GM19043 (cell line): ENCODE results near the gene AHRR.
A peak's percentile ranks its signal among the peaks of the same experiment; 100 is the strongest.

Experiments used
- ATAC-seq: cut with Tn5 transposase; IDR thresholded peaks from one replicate; pipeline ENCODE4 v1.9.1; 2021; ENCODE audit warnings: low read depth; ENCODE audit not compliant: unreplicated experiment

AHRR gene

DNA sequence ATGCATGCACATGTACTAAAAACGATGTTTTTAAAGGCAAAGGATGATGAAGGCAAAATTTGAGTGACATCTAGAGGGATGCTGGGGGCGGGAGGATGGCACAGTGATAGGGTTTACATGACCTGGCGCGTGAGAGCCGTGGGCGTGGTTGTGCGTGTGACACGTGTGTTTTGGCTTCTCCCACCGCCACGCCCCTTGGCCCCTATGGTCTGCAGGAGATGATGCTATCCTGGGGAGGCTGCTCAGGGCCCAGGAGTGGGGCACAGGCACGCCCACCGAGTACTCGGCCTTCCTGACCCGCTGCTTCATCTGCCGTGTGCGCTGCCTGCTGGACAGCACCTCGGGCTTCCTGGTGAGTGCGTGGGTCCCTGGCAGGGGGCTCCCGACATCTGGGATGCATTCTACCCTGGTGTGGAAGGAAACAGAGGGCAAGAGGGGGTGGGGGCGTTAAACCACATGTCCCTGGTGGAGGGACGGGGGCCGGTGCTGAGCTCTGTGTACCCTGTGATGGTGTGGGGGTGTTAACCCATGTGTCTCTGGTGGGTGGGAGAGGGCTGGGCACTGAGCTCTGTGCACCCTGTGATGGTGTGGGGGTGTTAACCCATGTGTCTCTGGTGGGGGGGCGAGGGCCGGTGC lies 102.2 kb downstream of the AHRR start:
- no peak for ATAC-seq

DNA sequence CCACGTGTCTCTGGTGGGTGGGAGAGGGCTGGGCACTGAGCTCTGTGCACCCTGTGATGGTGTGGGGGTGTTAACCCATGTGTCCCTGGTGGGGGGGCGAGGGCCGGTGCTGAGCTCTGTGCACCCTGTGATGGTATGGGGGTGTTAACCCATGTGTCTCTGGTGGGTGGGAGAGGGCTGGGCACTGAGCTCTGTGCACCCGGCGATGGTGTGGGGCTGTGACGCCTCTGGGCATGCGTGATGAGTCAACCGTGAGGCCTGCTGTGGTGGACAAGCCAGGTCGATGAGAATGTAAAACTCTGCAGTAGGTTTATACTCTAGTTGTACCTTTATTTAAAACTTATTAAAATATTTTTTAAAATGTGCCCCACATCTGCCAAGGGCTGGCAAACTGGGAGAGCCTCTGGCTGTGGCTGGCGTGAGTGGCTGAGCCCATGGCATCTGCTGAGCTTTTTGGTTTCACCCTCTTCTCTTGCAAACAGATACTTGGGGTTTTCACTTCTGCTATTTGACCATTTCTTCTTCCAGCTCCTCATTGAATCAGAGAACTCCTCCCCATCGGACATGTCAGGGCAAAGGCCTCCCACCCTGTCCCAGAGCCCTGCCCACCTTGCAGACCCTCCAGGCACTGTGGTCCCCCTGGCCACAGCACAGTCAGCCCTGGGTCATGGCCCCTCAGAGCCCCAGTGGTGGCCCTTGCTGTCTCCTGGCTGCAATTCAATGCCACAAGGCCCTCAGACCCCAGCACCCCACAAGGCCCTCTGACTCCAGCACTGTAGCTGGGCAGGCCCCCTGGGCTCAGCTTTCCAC lies 103.0 kb downstream of the AHRR start:
- ATAC-seq: peak; percentile 86

DNA sequence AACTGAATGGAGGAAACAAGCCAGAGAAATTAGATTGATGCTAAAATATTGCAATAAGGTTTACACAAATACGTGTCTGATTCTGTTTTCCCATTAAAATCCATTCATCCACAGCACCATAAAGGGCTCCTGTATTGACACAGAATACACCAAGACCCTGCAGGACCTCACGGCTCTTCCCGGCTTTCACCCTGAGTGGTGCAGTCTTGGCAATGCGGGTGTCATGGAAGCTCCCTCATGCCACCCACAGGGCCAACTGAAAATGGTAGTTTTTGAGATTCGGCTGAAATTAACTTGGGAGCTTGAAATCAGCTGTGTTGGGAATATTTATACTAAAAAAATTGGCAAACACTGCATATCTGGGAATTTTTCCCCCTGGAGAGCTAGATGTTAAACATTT lies 104.2 kb downstream of the AHRR start:
- ATAC-seq: no peak

DNA sequence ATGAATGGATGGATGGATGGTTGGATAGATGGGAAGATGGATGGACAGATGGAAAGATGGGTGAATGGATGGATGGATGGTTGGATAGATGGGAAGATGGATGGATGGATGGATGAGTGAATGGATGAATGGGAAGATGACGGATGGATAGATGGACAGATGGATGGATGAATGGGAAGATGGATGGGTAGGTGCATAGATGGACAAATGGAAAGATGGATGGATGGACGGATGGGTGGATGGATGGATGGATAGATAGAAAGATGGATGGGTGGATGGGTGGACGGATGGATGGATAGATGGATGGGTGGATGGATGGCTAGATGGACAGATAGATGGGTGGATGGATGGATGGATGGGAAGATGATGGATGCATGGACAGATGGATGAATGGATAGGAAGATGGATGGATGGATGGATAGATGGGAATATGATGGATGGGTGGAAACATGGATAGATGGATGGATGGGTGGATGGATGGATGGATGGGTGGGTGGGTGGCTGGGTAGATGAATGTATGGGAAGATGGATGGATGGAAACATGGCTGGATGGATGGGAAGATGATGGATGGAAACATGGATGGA lies 105.0 kb downstream of the AHRR start:
- no peak for ATAC-seq

DNA sequence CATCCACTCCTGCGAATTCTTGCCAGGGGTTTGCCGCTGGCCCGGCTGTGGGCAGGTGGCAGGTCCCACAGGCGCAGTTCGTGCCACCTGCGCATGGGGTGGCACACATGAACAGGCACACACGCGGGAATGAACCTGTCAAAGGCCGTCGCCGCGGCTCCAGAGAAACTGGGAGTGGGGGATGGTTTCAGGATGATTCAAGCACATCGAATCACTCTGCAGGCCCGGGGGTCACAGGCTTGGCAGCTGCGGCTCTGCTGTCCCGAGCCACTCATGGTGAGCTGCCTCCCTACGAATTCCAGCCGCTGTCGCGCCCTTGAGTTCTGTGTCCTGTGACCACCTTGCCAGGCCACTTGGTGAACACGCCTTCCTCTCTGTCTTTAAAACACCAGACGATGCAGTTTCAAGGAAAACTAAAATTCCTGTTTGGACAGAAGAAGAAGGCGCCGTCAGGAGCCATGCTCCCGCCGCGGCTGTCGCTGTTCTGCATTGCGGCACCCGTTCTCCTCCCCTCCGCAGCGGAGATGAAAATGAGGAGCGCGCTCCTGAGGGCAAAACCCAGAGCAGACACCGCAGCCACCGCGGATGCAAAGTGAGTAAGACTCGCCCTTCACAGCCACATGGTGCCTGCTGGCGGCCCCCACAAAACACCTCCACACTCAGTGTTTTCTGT lies 106.0 kb downstream of the AHRR start:
- ATAC-seq: no peak

DNA sequence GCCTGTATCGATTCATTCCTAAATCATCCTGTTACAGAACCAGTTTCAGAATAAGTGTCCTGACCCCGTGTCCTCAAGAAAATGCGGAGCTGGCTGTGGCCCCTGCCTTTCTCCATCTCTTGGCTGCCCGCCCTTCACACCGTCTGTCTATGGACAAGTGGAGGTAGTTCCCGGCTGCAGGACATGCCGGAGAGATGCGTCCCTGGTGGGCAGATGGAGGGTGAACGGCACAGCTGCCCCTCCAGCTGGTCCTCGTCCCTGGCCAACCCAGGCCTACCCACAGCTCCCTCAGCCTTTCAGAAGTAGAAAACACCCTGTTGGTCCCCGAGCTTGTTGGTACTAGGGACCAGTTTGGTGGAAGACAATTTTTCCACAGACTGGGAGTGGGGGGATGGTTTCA lies 106.7 kb downstream of the AHRR start:
- no peak for ATAC-seq

DNA sequence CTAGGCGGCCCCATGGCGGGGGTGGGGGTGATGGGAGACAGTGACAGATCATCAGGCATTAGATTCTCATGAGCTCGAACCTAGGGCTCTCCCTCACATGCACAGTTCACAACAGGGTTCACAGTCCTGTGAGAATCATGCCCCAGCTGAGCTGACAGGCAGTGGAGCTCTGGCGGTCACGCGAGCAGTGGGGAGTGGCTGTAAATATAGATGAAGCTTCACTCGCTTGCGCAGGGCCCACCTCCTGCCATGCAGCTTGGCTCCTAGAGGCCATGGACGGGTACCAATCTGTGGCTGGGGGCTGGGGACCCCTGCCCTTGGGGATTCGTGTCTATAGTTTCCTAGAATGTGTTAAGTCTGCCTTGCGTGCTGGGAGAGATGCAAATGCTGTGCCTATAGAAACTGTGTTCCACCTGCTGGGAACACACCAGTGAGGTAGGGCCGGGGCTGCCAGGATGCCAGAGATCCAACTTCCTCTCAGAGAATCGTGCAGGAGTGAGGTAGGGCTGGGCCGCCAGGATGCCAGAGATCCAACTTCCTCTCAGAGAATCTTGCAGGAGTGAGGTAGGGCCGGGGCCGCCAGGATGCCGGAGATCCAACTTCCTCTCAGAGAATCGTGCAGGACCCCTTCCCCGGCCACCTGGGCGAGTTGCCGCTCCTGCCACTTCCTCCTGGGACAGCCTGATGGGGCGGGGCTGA lies 107.4 kb downstream of the AHRR start:
- ATAC-seq: no peak

DNA sequence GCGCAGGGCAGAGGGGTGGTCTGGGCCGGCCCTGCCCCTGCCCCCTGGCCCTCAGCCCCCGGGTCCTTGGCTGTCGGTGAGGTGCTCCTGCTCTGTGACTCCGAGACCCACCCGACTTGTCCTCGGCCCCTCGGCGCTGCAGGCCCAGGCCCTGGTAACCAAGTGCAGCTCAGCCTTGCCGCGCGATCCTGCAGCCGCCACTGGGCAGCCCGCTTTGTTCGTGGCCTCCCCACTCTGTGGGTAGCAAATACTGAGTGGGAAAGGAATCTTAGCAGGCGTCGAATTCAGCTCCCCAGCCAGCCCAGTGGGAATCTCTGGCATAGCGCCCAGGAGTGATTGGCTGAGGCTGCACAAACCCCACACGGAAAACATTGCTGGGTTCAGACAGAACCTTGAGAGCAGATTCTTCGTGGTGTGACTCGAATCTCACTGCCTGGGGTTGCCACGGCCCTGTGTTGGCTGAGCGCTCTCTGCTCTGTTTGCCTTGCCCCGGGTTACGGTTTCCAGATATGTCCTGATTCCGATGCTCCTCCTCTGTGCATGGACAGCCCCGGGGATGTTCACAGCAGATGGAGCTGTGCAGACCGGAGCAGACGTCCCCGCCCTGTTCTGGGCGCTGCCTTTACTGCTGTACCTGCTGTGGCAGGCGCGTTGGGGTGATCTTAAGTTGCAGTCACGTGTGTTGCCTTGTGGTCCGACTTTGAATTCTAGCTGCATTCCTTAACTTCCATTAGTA lies 108.1 kb downstream of the AHRR start:
- no peak for ATAC-seq

DNA sequence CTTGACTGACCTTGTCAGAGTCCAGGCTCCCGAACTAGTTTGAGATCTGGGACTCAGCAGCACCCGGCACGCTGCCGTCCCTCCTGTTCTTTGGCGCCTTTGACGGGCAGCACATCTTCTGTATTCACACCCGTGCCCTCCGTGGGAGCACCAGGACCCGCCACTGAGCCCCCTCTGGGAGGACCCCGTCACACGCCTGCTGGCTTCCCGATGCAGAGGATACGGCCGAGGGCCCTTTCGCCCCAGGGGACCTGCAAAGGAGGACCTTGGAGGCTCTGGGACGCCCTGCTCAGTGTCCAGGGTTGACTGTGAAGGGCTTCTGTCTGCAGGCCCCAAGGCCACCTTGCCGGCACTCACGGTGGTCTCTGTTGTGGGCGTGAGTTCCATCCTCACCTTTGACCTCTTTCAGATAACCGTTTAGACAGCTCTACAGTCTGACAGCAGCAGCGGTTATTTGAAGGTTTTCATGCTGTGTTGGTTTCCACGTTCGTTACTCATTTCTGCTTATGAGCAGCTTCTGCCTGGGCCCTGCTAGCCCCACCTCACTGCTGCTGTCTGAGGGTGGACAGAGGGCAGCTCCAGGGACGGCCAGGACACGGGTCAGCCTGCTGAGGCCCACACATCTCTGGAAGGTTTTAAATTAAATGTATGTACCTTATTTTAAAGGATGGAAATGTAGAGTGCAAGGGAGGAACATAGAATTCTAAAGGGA lies 108.9 kb downstream of the AHRR start:
- no peak for ATAC-seq

DNA sequence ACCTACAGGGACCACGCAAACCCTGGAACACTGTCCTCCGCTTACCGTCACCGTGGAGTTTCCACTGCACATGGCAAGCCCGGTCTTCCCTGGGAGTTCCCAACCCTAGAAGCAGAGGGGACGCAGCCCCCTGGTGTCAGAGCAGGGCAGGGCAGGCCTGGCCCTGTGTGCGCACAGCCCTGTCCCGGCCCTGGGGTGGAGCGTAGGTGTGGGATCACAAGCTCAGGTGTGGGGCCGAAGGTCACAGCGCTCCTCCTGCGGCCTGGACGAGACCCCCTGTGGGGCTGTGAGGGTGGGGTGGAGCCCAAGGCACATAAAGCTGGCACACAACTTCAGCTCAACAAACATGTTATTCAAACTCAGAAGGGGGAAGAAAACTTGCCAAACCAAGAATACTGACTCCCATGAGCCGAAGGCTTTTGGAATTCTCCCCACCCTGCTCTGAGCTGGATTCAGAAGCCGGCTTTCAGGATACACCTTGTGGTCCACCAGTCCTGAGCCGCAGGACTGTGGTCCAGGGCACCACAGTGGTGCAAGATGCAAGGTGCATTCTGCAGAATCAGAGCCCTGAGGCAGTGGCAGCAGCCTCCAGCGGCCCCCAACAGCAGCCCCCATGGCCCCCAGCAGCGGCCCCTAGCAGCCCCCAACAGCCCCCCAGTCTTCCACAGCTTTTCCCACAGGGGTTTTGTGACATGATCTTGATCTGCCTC lies 109.6 kb downstream of the AHRR start:
- no peak for ATAC-seq

DNA sequence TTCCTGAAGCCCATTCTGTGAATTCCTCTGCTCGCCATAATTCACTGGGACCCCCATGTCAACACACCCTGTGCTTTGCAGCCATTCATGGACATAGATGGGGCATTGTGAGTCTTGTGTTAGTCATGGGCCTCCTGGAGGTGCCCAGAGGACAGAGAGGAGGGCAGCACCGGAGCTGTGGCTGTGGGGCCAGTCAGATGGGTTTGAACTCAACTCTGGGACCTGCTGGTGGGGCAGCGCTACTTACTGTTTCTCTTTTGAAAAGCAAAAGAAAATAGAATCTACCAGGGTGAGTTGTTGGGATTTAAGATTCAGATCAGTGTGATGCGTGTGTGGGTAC lies 110.2 kb downstream of the AHRR start:
- no peak for ATAC-seq

DNA sequence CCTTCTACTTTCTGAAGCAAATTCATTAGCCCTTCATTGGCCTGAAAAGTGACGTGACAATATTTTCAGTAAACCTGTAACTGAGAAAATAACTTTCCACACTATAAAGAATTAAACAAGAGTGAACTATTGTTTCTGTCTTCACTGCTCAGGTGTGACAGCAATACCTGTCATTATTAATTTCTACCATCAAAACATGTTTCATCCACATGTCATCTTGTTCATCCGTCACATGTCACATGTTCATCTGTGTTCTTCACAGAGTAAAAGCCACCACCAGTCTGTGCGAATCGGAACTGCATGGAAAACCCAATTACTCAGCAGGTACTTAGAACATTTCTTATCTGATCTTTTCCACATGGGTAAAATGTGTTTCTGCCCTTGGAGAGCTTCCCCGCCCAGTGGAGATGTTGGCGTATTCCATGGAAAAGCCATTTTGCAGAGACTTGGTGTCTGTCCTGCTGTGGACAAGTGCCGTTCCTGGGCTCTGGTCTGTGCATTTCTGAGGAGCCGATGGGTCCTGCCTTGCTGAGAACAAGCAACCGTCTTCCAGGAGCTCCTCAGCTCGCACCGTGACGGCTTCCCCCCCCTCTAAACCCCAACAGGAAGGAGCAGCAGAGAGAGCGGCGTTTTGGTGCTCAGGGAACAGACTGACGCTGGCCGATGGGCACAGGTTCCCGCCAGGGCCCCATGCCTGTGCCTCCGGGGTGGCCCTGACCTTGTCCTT lies 110.8 kb downstream of the AHRR start:
- ATAC-seq: no peak

DNA sequence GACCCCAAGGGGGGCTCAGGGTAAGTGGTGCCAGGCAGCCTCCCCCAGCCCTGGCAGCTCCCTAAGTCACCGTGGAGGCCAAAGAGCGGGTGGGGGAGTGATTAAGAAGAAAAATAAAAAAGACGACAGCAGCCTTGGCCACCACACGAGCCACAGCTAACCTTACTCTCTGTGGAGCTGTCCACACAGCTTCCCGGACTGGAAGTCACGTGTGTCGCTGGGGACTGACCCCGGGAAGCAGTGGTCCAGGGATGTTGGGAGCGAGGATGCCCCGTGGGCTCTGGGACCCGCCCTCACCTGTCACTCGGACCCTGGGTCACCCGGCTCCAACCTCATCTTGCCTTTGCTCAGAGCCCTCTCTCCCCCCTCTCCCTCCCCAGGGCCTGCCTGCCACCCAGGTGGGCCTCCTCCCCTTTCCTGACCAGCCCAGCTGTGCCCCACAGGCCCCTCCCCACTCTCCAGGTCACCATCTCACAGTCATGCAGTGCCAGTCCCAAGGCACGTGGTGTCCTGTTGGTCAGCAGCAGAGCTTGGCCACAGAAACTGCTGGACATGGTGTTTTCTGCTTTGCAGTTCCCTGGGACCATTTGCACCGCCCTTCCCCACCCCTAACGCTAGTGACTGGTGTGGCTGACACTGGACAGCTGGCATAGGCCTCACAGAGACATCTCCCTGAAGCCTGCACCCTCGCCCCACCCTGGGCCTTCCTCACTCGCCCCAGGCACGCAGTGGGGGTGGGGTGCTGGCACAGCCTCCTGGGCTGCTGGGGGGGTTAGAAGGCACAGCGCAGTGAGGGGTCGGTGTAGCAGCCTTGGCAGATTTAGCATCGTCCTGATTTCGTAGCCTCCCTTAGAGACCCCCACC lies 111.6 kb downstream of the AHRR start:
- ATAC-seq: no peak

DNA sequence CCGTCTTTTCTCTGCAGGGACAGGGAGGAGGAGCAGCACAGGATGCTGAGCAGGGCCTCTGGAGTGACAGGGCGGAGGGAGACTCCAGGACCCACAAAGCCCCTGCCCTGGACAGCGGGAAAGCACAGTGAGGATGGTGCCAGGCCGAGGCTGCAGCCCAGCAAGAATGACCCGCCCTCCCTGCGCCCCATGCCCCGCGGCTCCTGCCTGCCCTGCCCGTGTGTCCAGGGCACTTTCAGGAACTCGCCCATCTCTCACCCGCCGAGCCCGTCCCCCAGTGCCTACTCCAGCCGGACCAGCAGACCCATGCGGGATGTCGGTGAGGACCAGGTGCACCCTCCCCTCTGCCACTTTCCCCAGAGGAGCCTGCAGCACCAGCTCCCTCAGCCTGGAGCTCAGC lies 112.3 kb downstream of the AHRR start:
- no peak for ATAC-seq

DNA sequence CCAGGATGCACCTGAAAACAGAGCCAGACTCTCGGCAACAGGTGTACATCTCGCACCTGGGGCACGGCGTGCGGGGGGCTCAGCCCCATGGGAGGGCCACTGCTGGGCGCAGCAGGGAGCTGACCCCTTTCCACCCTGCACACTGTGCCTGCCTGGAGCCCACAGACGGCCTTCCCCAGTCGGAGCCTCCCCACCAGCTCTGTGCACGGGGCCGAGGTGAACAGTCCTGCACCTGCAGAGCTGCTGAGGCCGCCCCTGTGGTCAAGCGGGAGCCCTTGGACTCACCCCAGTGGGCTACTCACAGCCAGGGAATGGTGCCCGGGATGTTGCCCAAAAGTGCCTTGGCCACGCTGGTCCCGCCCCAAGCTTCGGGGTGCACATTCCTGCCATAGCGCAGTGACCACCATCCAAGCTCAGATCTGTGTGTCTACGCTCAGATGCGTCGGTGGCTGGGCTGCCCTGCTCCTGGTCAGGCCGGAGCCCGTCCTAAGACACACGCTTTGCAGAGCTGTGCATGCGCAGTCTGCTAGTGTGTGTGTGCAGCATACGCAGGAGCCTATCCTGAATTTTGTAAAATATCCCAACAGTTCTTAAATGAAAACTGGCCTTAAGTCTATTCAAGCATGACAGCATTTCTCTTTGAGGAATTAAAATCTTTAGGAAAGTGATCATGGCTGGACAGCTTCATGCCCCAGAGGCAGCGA lies 113.1 kb downstream of the AHRR start:
- no peak for ATAC-seq

DNA sequence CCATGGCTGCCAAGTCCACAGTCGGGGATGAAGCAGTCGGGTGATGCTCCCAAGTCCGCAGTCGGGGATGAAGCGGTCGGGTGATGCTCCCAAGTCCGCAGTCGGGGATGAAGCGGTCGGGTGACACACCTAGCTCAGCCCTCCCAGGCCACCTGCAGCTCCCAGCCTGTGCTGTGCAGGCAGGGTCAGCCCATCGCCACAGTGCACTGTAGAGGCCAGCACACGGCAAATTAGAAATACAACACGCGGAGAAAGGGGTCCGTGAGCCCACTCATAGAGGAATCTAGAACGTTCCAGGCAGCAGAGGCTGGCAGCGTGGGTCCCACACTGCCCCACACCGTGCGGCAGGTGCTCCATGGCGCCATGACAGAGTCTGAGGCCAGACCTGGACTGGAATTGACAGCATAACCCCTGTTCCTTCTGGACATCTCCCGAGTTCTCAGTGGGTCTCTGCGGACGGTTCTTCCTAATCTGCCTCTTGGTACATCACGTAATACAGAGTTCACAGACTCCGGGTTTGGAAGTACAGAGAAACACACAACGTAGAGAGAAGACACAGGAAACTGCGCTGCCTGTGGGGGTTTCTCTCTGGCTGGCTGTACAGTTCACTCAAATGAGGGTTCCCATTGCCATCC lies 113.8 kb downstream of the AHRR start:
- no peak for ATAC-seq
